AG08396 (cell line): ENCODE measurements around the gene AMFR.
A peak's percentile ranks its signal among the peaks of the same experiment; 100 is the strongest.
"Not testable (repeated sequence)": the region's sequence is repeated elsewhere in the genome, so short reads cannot be mapped to it uniquely, and the experiment has no call there.

ENCODE experiments used
- DNase-seq: peaks from one replicate; pipeline ENCODE4 v3.0.0; 2012; ENCODE audit warnings: low spot score, mixed read lengths

AMFR gene

DNA sequence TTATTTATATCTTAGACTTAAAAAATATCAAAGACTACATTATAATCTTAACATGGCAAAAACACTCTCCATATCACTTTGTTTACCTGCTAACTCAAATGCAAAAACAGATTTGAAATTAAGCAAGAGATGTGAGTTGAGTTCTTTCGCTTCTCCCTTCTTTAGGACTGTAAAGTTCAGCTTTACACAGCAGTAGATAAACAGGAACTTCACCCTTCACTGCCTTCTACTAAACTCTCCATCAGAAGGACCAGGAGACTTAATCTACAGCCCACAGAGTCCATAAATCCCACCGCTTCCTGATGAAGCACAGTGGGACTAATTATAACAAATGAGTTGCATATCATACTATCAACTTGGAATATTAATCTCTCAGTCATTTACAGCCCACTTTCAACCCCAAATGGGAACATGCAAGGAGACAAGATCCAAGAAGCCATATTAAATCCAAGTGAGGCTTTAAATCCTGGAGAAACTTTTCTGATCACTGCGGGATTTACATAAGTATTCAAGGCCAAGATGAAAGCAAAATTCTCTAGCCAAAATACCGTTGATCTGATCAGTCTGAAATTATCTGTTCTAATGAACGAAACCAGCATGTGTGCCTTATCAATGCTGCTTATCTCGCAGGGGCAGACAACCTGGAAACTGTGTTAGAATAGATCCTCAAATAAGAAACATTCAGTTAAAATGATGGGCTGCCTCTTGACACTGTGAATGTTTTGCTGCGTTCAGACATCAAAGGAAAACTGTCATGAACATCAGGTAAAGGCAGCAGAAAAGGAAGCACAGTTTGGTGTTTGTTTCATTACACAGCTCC lies 1.6 kb downstream of the AMFR start:
- no peak for DNase-seq

DNA sequence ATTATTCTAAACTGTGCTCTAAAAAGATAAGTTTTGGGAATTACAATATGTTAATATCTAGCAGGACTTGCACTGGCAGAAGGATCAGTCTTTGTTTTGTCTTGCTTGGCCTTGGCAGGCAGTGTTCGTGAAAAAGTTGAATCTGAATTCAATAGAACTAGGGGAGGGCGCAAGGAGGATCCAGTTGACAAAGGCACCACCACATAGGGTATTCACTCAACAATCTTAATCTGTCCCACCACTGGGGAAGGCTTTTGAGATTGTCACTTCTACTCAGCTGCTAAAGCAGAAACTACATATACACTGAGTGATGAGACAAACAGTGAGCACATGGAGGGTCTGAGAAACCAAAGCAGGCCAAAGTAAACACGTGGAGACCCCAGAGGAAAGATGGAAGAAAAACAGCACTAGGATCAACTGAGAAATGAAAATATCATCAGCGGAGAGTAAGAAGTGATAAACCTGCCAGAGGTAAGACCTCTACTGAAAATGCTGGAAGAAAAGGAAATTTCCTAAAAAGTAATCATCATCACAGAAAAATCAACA lies 2.4 kb downstream of the AMFR start:
- DNase-seq: no peak

DNA sequence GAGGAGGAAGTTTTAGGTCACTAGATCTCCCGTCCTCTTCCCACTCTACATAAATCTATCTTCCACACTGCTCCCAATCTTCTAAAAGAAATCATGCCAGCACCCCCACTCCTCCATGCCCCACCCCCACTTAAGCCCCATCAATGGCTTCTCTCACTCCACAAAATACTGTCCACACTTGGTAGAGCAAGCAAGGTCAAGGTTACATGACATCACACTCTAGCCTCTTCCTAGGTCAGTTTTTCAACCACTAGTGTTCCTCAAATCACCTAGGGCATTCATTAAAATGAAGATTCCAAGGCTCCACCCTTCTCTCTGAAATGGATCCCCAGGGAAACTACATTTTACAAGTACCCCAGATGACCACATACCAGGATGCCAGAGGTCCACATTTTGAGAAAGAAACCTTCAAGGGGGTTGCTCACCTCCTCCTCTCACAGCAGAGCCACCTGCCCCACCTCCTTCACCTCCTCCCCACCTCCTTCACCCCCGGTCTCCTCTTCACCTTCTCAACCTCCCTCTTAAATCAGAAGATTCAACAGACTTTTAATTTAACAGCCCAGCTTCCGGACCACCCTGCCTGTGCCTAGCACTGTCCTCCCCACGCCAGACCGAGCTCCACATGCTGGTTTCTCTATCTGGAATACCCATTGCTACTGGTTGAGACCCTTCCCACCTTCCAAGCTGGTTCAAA lies 3.2 kb downstream of the AMFR start:
- no peak for DNase-seq

DNA sequence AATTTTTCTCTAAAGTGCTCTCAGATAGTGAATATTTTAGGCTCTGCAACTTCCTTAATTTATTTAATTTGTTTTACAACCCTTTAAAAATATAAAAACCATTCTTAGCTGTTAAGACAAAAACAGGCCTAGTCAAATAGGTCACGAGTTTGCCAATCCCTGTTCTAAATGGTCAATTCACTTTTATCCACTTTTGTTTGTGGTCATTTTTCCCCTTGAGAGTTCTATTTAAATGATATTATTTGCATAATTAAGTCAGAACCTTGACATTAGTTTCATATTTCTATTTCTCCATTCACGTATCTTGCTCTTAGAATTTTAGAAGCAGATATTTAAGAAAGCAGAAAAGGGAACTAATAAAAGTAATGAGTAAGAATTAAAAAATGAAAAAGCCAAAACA lies 4.0 kb downstream of the AMFR start:
- DNase-seq: no peak

DNA sequence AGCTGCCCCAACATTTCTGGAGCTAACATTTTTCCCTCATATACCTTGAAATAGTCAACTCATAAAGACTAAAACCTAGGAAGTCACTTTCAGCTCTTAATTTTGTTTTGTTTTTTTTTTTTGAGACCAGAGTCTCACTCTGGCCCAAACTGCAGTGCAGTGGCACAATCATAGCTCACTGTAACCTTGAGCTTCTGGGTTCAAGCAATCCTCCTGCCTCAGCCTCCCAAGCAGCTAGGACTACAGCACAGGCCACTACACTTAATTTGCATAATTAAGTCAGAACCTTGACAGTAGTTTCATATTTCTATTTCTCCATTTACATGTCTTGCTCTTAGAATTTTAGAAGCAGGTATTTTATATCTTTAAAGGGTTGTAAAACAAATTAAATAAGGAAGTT lies 4.7 kb downstream of the AMFR start:
- DNase-seq: no peak

DNA sequence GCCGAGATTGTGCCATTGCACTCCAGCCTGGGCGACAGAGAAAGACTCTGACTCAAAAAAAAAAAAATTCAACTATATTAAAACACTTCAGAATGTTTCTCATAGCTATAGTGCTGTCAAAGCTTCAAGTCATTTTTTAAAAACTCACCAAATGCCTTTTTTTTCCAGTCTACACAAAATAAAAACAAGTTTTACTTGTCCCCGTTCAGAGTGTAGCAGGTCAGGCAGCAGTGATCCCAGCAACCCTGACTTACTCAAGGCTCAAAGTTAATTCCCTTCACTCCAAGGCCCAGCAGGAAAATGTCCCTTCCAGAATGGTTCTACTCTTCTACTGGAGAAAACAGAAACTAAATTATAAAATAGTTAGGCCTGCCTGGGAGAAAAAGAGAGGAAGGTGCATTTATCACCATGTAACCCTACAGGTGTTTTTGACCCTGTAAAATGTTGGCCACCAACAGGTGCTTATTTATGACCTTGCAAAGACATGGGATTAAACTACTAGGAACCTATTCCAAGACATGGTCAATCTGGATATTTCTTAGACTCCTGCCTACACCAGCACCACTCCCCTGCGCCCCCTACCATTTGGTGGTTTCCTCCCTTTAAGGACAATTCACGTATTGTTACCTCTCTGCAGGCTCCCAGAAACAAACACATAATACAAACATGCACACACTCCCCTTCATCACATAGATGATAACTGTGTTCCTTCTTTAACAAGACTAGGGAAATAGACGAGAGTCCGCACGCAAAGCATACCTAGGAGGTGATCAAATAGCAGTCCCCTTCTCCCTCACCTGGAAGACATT lies 5.4 kb downstream of the AMFR start:
- DNase-seq: no peak

DNA sequence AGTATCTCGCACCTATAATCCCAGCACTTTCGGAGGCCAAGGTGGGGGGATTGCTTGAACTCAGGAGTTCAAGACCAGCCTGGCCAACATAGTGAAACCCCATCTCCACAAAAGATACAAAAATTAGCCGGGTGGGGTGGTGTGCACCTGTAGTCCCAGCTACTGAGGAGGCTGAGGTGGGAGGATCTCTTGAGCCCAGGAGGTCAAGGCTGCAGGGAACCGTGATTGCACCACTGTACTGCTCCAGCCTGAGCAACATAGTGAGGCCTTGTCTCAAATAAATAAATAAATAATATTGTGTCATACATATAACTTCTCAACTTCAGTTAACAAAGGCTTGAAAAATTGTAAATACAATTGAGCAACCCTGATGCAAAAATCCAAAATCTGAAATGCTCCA lies 8.2 kb downstream of the AMFR start:
- DNase-seq: no peak

DNA sequence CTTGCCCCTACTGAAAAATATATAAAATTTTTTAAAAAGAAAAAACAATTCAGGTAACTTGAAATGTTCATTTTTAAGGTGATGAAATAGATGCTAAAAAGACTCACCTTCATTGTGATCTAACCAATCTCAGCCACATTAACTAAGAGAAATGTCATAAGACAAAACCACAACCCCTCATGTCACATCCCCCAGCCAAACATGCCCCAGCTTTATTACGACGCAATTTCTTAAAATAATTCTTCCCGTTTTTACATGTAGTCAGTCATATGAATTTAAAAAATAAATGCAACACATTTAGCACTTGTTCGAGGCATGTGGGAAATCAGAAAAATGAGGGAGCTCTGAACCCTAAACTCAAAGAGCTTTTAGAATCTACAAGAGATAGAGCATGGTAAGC lies 9.5 kb downstream of the AMFR start:
- DNase-seq: no peak

DNA sequence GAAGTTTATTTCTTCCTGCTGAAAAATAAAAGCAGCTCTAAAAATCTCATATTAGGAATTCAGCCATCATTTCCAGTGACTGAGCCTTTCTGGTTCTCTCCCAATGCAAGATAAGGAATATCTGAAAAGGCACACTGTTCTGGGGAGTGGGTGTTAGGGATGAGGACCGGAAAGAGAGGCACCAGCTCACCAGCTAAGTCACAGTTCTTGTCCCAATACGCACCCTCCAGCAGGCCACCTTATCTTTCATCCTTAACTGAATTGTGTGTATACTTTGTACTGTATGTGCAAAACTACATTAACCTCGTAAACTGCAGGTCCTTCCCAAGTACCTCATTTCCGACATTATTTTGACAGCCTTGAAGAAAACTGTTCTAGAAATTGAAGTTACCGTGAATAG lies 11.0 kb downstream of the AMFR start:
- DNase-seq: no peak

DNA sequence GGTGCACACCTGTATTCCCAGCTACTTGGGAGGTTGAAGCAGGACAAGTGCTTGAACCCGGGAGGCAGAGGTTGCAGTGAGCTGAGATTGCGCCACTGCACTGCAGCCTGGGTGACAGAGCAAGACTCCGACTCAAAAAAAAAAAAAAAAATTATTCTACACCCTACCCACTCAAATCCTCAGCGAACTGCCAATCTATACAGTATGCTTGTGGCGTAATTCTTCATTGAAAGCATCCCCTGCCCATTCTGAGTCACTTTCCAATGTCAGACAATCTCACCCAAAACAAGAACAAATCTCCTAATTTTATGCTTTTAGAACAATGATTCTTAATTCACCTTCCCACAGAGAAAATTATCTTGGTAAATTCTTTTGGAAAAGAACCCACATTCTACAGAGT lies 12.0 kb downstream of the AMFR start:
- no peak for DNase-seq

DNA sequence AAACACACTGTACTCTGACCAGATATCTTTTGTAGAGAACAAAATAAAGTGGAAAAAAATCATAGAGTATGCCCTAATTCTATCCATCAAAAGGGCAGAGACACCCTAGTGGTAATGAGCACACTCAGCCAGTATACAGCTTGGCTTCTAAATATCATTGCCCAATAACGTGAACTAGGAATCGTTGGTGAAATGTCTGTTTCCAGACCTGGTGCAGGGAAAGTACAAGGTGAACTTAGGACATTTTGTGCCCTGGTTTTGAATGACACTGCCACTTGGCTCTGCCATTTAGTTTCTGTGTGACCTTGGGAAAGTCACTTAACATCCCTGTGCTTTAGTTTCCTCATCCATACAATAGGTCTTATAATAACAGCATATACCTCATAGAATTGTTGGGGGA lies 13.7 kb downstream of the AMFR start:
- no peak for DNase-seq

DNA sequence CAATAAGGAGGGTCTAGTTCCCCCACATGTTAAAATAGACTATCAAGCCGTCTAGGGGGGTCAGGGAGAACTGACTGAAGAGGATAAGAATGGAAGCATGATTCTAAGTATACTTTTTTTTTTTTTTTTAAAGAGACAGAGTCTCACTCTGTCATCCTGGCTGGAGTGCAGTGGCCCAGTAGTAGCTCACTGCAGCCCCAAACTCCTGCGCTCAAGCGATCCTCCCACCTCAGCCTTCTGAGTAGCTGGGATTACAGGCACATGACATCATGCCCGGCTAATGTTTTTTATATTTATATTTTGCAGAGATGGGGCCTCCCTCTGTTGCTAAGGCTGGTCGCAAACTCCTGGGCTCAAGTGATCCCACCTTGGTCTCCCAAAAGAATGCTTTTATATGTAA lies 14.2 kb downstream of the AMFR start:
- no peak for DNase-seq

DNA sequence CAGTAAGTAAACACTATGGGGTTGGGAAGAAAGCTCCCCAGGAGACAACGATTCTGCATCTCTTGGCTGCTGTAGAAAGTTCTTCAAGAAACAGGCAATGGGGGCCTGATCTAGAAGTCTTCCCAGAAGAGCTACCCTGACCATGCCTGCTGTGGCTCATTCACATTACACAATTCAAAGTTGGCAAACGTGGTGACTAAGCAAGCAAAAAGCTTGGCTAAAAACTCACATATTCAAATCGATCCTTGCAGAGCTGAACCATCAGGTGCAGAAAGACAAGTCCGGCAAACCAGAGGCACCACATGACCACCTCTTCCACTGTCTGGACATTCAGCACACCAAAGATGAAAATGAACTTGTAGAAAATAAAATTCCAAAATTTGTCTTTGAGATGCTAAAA lies 16.1 kb downstream of the AMFR start:
- peak; percentile 23 for DNase-seq

DNA sequence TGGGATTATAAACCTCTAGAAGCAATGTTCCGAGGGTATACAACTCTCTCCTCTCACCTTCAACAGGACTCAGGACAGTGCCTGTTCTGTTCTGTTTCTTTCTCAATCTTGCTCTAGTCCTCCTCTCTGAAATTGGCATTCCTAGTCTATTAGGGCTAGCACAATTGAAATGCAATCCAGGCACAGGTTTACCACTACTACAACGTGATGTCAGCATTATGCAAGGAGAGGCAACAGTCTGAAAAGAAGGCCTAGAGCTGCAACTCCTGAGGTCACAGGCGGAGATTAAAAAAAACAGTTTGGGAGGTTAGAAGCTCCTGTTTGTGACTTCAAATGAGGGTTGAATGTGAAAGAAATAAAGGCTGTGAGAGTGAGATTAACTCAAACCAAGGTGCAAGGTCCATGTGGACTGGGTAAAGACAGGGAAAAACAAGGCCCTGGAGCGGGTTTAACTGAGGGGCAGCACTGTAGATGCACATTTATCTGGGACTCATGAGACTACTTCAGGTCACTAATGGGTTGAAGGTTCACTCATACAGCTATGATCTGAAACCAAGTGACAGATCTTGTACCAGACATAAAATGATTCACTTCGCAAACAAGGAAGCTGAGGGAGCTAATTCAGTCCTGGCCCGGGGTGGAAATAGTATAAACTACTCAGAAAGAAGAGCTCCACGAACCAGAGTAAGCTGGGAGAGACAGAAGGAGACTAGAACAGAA lies 16.8 kb downstream of the AMFR start:
- DNase-seq: no peak

DNA sequence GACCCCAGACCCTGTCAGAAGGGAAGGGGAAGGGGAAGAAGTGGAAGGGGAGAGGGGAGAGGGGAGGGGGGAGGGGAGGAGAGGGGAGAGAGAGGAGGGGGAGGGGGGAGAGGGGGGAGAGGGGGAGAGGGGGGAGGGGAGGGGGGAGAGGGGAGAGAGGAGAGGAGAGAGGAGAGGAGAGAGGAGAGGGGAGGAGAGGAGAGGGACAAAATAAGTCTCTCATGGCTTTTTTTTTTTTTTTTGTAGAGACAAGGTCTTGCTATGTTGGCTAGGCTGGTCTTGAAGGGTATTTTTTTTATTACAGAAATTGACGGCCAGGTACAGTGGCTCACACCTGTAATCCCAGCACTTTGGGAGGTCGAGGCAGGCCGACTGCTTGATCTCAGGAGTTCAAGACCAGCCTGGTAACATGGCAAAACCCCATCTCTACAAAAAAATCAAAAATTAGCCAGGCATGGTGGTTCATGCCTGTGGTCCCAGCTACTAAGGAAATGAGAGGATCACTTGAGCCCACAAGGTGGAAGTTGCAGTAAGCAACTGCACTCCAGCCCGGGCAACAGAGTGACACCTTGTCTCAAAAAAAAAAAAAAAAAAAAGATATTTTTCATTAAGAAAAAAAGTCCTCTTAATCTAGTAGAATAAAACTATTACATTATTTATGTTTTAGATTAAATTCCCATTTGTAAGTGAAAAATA lies 19.2 kb downstream of the AMFR start:
- DNase-seq: no peak

DNA sequence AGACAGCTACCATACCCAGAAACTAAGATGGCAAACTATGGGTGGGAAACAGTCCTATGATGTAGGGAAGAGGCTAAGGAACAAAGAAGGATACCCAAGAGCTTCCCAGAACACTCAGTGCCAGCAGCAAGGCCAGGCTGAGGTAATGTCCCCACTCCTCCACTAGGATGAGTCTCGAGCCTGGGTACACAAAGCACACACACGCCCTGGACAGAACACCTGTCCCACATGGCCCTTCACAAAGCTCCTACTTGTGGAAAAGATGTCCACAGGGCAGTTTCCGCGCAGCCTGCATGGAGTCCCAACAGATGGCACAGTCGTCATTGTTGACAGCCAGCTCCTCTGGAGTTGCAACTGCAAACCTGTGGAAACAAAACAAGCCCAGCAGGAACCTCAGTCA lies 23.9 kb downstream of the AMFR start:
- DNase-seq: peak; percentile 34

DNA sequence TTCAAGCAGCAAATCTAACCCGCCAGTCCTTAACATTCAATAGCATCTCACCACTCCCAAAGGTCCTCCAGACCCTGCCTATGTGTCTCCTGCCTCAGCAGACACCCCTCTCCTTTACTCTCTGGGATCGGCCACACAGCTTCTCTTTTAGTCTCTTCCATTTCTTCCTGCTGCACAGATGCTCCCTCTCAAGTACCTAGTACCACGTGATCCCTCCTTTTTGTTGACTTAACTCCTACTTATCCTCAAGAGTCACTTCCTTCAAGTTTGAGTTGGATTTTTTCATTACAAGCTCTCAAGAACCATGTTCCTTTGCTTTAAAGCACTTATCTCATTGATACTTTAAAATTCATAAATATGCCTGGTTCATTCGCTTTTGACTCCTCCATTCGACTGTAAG lies 24.9 kb downstream of the AMFR start:
- no peak for DNase-seq

DNA sequence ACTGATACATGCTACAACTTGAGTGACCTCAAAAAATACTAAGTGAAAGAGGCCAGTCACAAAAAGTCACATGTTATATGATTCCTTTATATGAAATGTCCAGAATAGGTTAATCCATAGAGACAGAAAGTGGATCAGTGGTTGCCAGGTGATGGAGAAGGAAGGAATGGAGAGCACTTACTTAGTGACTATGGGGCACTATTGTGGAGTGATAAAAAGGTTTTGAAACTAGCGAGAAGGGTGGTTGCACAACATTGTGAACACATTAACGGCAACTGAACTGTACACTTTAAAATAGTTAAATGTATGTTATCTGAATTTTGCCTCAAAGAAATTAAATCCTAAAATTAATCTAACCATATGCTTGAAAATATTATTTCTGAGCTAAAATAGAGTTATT lies 25.9 kb downstream of the AMFR start:
- DNase-seq: no peak

DNA sequence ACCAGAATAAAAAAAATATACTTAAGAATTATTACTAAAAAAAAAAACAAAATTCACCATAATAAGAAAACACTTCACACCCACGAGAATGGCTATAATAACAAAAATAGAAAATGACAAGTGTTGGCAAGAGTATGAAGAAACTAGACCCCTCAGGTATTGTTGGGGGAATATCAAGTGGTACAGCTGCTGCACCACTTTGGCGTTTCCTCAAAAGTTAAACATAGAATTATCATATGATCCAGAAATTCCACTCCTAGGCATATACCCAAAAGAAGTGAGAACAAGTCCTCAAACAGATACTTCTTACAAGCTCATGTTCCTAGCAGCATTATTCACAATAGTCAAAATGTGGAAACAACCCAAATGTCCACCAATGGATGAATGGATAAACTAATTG lies 26.3 kb downstream of the AMFR start:
- no peak for DNase-seq

DNA sequence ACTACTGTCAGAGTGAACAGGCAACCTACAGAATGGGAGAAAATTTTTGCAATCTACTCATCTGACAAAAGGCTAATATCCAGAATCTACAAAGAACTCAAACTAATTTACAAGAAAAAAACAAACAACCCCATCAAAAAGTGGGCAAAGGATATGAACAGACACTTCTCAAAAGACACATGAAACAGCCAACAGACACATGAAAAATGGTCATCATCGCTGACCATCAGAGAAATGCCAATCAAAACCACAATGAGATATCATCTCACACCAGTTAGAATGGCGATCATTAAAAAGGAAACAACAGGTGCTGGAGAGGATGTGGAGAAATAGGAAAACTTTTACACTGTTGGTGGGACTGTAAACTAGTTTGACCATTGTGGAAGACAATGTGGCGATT lies 28.6 kb downstream of the AMFR start:
- DNase-seq: not testable (repeated sequence)

DNA sequence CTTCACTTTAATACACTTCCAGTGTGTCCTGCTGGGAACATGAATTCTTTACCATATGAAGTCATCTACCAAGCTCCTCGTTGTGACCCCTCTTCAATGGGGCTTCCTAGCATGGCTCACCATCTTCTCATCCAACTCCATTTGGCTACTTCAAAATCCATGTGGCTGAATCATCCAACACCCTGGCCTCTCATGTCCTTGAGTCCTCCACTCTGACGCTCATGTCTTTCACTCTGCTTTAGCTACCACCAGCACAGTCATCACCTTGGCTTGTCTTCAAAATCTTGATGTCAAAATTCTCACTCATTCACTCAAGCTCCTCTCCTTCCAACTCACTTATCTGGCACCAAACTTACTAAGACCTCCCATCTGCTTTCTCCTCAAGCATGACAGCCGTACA lies 35.8 kb downstream of the AMFR start:
- peak; percentile 88 for DNase-seq
